Measurements from ENCODE around the gene BMP2.

DNA sequence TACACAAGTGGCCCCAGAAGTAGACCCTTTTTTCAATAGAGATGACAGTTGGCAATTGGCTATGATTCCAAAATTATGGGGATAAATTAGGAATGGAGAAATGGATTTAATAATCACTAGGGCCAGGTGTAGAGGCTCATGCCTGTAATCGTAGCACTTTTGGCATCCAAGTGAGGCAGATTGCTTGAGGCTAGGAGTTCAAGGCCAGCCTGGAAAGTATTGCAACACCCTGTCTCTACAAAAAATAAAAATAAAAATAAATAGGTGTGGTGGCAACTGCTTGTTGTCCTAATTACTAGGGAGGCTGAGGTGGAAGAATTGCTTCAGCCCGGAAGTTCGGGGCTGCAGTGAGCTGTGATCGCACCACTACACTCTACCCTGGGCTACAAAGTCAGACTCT lies 60.0 kb downstream of the BMP2 start:
- TF ChIP-seq, protein P1, sequence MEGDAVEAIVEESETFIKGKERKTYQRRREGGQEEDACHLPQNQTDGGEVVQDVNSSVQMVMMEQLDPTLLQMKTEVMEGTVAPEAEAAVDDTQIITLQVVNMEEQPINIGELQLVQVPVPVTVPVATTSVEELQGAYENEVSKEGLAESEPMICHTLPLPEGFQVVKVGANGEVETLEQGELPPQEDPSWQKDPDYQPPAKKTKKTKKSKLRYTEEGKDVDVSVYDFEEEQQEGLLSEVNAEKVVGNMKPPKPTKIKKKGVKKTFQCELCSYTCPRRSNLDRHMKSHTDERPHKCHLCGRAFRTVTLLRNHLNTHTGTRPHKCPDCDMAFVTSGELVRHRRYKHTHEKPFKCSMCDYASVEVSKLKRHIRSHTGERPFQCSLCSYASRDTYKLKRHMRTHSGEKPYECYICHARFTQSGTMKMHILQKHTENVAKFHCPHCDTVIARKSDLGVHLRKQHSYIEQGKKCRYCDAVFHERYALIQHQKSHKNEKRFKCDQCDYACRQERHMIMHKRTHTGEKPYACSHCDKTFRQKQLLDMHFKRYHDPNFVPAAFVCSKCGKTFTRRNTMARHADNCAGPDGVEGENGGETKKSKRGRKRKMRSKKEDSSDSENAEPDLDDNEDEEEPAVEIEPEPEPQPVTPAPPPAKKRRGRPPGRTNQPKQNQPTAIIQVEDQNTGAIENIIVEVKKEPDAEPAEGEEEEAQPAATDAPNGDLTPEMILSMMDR (conservative IDR thresholded peaks at IDR 0.05; ENCODE audit: low read depth, low read length), result no peak
- TF ChIP-seq SMC3 (IDR thresholded peaks at IDR 0.05; ENCODE audit: low read depth, low read length), result no peak
- no peak for TF ChIP-seq POLR2A (IDR thresholded peaks at IDR 0.05; ENCODE audit: low read depth, low read length)
- TF ChIP-seq CHD1 (IDR thresholded peaks at IDR 0.05; ENCODE audit: low read depth, low read length), result no peak
- no peak for TF ChIP-seq CEBPB (IDR thresholded peaks at IDR 0.05; ENCODE audit: low read depth, low read length)
- no peak for TF ChIP-seq RAD21 (IDR thresholded peaks at IDR 0.05; ENCODE audit: low read length)

Measured in IMR-90 (cell line).